ENCODE measurements around the gene SLC16A4.

SLC16A4 gene

GRCh38 chr1:110341146-110341871 lies 49.5 kb downstream of the SLC16A4 start:
- H3K4me3 ChIP-seq (ENCODE audit: control insufficient read depth, low read depth, low read length): peak overlapping the region; percentile 99
- peak; percentile 83 for DNase-seq (ENCODE audit: low read depth)
- no peak for TF ChIP-seq CTCF (conservative IDR thresholded peaks at IDR 0.05; ENCODE audit: control insufficient read depth, insufficient read depth, low read depth, low read length)

- no peak for TF ChIP-seq CTCF (conservative IDR thresholded peaks at IDR 0.05; ENCODE audit: control insufficient read depth, insufficient read depth, low read depth, low read length)
- H3K4me3 ChIP-seq (ENCODE audit: control insufficient read depth, low read depth, low read length): peak overlapping the region; percentile 99
- no peak for DNase-seq (ENCODE audit: low read depth)
Observed at GRCh38 chr1:110340207-110340468, 50.7 kb downstream of the SLC16A4 start.

GRCh38 chr1:110339407-110340206 lies 51.2 kb downstream of the SLC16A4 start:
- TF ChIP-seq CTCF (conservative IDR thresholded peaks at IDR 0.05; ENCODE audit: control insufficient read depth, insufficient read depth, low read depth, low read length): peak; percentile 39
- peak overlapping the region; percentile 99 for H3K4me3 ChIP-seq (ENCODE audit: control insufficient read depth, low read depth, low read length)
- peak; percentile 71 for DNase-seq (ENCODE audit: low read depth)

GRCh38 chr1:110338886-110339406 lies 51.9 kb downstream of the SLC16A4 start, which contains the start of gene RBM15:
Gene RBM15 (plus strand): TSS chr1:110339377. CDS start chr1:110339406, 29 bp downstream.
- peak within 1 kb of the TSS; percentile 99 for H3K4me3 ChIP-seq (ENCODE audit: control insufficient read depth, low read depth, low read length)
- no peak for TF ChIP-seq CTCF (conservative IDR thresholded peaks at IDR 0.05; ENCODE audit: control insufficient read depth, insufficient read depth, low read depth, low read length)

GRCh38 chr1:110338309-110338885 lies 52.4 kb downstream of the SLC16A4 start:
- TF ChIP-seq CTCF (conservative IDR thresholded peaks at IDR 0.05; ENCODE audit: control insufficient read depth, insufficient read depth, low read depth, low read length): no peak
- H3K4me3 ChIP-seq (ENCODE audit: control insufficient read depth, low read depth, low read length): peak overlapping the region; percentile 99
- DNase-seq (ENCODE audit: low read depth): no peak

More at GRCh38 chr1:110338886-110339406, 51.9 kb downstream of the SLC16A4 start, which contains the start of gene RBM15:
- DNase-seq (ENCODE audit: low read depth): peak; percentile 100

GRCh38 chr1:110337704-110338308 lies 53.0 kb downstream of the SLC16A4 start:
- no peak for TF ChIP-seq CTCF (conservative IDR thresholded peaks at IDR 0.05; ENCODE audit: control insufficient read depth, insufficient read depth, low read depth, low read length)
- H3K4me3 ChIP-seq (ENCODE audit: control insufficient read depth, low read depth, low read length): peak overlapping the region; percentile 99
- no peak for DNase-seq (ENCODE audit: low read depth)
